Retina (tissue), 1 donor: ENCODE data around the gene FBXL7.

Experiments used
- DNase-seq: peaks from one replicate; pipeline ENCODE4 v3.0.0-alpha.2; 2016

FBXL7 gene

DNA sequence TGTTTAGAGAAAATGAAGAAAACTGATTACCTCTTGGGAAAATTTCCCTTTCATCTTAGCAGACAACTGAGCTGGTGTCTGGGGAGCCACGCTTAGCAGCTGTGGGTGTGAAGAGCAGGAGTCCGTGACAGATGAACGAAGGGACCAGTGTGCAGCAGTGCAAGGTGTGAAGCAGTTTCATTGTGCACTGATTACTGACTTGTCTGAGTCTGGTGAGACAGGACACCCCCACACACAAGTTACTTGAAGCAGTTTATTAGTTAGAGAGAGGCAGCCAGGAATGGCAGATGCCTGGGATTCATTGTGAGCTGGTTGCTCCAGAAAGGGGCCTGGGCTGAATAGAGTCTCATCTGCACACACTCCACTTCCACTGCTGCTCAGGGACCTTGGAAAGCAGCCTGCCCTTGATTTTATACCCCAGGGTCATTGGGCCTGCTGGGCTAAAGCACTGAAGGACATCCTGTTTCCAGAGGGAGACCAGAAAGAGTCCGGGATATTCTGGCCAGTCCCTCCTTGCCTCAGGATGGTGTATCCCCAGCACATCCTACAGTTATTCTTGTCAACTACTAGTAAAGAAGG is 47.4 kb downstream of the FBXL7 start:
- DNase-seq = no peak

DNA sequence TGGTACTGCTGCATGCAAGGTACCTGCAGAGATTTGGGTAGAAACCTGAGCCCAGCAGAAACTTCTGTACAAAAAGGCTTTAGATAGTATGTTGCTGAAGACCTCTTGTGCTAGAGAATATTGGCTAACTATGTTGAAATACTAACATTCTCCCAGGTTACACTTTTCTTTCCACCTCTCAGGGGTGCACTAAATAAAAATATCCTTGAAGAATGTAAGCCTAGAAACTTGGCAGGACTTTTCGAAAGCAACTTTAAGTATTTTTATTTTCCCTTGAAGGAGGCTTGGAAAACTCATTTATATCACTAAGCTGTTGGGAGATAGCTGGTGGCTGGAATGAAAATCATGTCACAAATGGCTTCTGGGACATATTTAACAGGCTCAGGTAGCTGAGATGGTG is 50.0 kb downstream of the FBXL7 start:
- no peak for DNase-seq

DNA sequence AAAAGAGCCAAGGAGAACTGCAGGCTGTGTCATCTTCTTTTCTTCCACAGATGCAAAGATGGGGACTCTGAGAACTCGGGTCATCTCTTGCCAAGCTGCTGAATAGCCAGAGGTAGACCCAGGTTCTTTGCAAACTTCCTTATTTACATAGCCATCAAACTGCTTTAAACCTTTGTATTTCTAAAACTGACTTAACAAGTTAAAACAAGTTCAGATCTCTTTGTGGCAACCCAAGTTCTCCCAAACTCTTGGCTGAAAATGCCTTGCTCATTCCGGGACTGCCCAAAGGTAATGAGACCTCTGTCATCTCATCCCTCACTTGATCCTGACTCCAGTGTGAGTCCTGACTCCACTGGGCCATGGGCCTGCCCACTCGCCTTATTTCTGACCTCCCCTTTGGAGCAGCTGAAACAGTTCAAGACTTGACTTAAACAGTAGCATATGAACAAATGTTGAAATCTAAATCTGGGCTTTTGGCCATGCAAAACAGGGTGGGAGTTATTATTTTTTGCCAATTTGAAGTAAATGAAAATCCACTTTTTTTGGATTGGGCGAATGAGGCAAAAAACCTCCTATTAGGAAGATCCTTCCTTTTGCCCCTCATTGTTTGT is 50.6 kb downstream of the FBXL7 start:
- DNase-seq = no peak

DNA sequence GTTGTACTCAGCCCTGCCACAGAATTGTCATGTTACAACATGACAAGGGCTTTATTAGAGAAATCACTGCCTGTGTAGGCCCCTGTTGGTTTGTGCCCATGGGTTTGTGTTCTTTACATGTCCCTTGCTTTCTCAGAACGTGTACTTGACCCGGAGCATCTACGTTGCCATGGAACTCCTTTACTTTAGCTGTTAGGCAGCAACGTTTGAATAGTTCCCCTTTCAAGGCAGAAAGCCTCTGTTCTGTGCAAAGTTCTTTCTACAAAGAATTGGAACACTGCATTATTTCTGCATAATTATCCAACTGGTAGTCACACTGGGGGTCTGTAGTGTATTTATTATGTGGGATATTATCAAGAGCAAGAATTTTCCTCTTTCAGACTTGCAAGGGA is 51.1 kb downstream of the FBXL7 start:
- no peak for DNase-seq

DNA sequence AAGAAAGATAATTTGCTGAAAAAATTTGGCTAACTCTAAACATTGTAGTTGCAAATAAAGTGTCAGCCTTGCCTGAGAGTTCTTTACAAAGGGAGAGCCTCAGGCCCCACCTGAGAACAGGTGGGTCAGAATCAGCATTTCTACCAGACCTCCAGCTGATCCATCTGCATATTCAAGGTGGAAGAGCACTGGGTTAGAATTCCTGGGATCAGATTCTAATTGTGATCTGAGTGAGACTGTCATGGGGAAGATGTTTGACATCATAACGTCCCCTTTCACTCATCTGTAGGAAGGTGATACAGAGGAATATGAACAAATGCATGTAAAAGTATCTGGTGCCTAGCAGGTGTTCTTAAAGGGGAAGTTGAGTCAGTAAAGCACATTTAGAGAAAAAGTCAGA is 54.6 kb downstream of the FBXL7 start:
- no peak for DNase-seq

DNA sequence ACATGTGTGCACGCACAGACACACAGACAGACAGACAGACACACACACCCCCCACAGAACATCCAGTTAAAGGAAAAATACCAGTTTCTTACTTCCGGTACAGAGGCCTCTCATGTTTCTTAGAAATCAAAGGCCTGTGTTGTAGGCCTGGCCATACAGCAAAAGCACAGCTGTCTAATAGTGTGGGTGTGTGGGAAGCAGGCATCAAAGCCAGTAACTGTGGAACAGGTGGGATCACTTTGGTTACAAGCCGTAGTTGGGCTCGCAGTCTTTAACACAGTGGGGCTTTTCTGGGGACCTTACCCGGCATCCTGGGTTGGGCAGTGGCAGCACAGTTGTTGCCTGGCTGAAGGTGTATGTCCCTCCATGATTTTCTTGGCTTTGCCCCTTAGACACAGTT is 55.2 kb downstream of the FBXL7 start:
- no peak for DNase-seq

DNA sequence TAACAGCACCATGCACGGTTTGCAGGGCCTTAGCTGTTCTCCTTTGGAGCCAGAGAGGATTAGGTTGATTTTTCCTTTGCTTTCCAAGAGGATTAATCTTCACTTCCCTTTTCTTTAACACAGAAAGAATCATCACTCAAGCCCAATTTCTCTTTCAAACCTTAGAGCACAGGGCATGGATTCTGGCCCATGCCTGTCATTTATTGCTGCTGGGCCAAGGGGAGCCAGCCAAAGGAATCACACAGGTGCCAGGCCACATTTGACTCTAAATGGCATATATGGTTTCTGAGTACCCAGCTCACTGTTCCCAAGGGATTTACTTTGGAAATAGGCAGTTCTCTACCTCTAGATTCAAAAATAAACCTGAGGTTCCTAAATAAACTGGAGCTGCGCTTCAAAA is 58.3 kb downstream of the FBXL7 start:
- DNase-seq = no peak

DNA sequence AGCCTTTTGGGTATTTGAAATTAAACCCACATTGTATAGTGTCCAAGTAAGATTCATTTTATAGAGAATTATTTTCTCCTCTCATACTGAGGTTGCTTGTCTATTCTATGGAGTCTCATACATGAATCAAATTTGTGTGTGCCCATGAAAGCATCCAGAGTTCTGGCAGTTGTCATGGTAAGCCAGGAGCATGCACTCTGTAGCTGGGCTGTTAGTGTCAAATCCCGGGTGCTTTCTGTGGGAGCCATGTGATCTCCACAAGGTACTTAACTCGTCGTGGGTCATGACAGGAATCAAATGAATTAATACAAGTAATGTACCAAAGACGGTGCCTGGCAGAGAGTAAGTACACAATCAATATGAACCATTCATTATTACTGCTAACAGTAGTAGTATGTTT is 58.7 kb downstream of the FBXL7 start:
- no peak for DNase-seq

DNA sequence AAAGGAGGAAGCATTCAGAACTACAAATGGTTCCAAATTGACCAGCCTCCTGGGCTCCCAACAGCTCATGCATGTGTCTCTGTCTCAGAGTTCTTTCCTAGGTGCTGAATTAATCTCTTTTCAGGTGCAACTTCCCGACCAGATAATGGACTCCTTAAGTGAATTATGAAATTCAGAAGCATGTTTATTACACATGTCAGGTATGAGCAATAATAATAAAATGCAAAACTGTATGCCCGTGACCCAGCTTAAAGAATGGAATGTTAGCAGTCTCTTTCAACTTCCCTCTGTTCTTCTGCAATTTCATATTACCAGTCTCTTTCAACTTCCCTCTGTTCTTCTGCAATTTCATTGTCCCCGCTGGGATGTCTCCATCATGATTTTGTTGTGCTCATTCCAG is 60.4 kb downstream of the FBXL7 start:
- DNase-seq = no peak

DNA sequence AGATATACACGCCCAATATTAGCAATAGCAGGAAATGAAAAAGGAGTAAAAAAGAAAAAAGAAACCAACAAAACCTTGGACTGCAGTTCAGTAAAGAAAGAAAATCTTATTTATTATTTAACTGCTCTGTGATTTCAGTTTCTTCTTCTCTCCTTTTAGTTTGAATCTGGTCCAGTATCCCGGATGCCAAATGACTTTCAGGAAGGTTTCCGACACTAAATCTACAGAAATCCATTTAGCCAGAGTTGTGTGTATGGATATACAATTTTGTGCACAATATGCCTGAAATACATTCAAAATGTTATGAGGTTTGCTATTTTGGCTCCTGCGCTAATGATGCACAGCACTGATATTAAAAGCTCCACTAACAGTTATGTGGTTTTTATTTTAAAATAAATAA is 64.5 kb downstream of the FBXL7 start:
- DNase-seq = no peak

DNA sequence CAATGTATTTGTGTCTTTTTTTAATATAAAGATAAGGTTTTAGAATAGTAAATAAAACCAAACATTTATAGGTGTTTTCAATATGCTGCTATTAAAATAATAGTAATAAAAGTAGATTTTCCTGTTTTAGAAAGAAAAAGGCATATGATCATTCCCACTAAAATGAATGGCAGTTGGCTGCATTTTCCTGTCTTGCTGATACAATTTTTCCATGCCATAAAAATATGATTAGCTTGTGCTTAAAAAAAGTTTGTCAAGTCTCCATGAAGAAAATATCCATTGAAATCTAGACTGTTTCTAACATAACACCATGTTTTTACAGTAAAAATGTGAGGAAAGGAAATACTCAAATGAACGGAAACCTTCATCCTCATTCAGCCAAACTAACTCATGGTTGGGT is 65.0 kb downstream of the FBXL7 start:
- no peak for DNase-seq

DNA sequence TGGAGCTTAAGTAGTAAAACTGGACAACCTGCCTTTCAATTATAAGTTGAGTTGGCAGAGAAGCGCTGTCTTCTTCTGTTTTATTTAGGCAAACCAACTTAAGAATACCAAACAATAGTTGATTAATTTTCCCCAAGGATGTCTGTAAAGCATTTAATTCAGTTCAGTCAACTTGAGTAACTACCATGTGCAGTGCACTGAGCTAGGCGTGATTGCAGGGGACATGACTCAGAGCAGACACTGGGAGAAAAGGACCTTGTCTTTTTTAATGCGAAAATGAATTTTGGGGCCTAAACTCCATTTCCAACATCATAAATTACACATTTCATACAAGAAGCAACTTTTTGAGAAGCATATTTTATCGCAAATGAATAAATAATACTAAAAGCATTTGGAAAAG is 66.3 kb downstream of the FBXL7 start:
- DNase-seq = no peak

DNA sequence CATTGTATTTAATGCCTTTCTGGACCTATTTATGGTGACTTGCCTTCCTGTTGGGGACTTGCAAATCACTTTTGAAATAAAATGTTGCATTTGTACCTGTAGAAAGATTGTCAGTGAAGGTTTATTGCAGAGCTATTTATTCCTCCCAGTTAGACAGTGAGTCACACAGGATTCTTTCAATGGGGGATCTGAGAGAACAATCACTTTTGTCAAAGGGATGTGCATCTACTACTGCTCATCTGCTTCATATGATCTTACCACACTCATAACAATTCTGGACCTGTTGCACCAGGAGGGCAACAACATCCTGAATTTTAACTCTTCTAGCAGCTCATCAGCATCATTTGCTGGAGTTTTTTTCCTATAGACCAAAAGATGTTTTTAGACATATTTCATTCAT is 66.8 kb downstream of the FBXL7 start:
- DNase-seq = no peak

DNA sequence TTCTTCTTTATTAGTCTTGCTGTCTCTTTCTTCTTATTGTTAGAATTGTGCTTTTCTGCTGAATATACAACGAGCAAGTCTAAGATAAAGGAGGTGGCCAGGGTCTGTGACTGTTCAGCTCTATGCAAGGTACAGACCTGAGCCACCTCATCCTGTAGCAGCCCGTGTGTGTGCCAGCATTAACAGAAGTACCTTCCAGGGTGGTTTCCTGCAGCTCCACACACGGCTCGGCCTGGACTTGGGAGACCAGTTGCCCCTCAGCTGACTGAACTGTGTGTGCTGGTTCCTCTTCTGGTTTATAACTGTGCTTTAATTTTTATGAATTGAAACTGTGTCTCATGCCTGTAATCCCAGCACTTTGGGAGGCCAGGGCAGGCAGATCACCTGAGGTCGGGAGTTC is 70.5 kb downstream of the FBXL7 start:
- no peak for DNase-seq

DNA sequence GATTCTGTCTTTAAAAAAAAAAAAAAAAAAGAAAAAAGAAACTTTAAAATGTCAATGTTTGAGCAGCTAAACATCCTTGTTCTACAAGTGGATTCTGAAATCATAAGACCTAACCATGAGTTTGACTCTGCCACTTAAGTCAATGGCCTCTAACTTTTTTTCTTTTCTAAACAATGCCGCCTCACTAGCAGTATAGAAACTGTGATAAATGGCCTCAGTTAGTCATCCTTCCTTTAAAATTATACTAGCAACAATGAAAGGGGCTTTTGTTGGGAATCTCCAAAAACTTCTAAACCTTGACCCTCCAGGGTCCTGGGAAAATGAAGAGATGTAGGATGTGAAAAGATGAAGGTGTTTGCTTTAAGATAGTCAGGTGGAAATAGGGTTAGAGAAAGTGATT is 71.1 kb downstream of the FBXL7 start:
- DNase-seq = no peak

DNA sequence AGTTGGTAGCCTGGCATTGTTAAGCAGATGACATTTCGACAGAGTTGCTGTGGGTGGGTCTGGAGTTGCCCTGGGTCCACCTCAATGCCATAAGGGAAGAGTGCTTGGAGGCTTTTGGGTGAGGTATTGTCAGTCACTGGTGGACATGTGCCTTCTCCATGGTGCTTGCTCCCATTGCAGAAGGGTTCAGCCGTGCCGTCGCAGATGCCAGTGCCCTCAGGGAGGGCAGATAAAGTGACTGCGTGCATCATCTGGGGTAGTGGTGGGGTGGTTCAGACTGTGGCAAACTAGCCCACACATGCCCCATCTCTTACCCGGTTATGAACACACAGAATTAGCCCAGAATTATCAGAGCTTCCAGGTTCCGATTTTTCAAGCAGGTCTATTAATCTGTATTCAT is 71.6 kb downstream of the FBXL7 start:
- no peak for DNase-seq

DNA sequence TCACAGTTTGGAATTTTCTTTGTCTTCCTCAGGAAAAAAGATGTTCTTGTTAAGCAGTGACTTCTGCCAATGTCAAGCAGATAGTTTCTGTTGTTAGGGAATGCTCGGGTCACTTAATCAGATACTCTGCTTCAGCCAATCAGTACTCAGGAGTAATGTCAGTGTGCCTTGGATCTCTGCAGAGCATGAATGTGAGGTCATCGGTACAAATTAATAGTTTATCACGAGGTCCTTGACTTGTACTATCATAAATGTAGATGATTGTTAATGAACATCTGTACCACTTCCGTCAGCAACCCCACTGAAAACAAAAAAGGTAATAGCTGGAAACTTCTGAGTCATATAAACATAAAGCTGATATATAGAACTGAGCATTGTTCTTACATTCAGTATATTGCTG is 73.6 kb downstream of the FBXL7 start:
- DNase-seq = no peak

DNA sequence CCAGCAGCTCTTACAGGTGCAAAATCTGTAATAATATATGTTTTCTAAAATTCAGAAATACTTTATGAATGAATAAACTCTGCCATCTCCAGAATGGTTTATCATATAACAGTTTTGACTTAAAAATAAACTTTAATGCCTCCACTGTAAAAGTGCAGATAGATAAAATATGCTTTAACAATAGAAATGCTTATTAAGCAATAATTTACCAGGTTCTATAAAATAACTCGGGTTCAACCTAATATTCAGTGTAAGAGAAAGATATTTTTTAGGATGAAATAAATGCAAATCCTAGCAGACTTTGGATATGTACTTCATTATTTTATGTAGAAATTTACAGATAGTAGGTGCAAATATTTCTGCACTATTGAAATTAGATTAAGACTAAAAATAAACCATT is 74.1 kb downstream of the FBXL7 start:
- DNase-seq = no peak

DNA sequence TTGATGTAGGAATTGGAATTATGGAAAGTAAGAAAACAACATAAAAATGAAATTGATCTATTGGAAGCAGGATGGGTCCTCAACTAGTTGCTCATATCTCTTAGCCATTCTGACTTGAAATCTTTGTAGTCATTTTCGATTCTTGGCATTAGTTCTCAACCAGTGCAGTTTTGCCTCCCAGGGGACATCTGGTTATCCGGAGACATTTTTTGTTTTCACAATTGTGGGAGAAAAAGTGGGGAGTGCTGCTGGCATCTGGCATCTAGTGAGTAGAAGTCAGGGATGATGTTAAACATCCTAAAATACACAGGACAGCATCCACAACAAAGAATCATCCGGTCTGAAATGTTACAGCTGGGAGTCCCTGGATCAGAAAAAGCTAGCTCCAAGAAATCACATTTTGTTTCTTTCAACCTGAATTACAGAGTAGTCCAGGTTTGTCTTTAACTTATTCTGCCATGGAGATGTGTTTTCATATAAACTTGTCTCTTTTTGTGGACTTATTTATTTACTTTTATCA is 74.9 kb downstream of the FBXL7 start:
- DNase-seq = no peak

DNA sequence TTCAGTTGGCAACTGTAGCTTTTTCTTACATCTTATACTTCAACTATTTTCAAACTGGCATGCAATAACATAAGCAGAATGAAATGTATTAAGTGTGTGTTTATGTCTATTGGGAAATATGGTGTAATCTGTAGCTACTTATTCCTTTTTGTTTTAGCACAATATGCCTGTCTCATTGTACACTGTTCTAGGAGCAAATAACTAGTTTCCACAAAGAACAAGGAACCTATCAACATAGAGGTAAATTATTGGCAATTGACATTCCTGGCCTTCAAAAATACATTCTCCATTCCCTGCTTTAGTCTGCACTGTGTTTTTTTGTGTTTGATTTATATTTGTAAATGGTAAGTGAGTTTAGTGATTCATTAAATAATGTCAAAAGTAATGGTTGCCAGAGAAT is 75.7 kb downstream of the FBXL7 start:
- no peak for DNase-seq

DNA sequence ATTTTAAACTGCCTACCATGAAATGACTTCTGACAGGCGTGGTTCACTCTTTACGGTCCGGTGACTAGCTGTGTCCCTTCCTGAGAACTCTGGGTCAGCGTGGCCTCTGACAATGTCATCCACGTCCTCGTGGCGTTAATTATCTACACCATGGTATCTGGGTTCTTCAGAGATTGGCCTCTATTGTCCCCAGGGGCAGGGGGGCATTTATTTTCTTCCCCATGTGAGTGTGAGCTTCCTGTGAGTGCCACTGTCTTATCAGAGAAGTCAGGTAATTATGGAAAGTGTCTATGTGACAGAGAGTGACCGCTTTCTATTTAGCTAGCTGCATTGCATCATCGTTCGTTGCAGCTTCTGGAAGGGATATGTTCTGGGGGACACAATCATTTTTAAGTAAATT is 77.2 kb downstream of the FBXL7 start:
- peak; percentile 85 for DNase-seq

DNA sequence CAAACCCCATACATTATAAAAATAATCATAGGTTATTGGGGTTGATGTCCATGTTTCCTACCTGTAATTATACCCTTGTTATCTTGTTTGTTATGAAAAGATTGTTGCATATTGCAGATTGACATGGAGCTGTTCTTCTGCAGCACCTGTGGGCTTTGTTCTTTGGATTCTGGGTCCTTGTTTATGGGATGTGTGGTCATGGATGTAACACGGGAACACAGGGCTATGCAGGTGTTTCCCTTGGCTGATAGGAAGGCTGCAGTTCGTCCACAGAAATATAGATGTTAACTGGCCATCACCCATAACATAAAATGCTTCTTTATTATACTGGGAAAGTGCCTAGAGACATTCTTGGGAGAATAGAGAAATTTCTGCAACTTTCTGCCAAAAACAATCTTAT is 77.9 kb downstream of the FBXL7 start:
- no peak for DNase-seq

DNA sequence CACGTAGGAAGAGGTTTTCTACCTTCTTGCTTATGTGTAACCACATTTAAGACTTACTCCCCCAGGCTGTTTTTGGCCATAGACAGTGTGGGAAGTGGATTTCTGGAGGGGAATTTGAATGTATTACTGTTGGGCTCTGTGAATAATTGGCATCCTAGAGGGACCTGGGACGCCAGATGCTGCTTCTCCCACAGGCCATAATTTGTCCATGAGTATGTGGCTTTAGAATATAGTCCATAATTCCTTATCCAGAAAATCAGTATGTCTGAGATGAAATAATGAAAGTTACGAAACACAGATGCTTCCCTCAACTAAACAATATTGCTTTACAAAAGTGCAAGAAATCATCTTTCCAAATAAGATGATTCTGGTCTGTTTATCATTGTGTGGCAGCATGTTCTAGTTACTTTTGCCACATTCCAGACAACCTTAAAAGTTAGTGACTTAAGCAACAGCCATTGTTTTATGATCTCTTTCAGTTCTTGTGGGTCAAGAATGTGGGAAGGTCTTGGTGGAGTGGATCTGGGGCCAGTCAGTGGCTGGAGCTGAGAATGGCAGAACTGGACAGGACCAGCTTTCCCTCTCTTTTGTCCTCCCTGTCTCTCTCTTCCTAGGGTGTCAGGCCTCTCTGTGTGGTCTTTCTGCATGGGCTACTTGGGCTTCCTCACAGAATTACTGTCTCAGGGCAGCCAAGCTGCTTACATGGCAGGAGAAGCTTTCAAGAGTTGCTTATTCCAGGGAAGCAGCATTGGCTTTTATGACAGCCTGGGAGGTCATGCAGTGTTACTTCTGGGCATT is 79.4 kb downstream of the FBXL7 start:
- DNase-seq = no peak

DNA sequence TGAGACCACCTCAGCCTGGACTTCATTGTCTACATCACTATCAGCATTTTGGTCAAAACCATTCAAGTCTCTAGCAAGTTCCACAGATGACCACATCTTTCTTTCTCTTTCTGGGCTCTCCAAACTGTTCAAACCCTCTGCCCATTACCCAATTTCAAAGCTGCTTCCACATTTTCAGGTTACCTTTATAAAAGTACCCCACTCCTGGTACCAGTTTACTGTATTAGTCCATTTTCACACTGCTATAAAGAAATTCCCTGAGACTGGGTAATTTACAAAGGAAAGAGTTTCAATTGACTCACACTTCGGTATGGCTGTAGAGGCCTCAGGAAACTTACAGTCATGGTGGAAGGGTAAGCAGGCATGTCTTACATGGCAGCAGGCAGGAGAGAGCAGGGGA is 84.5 kb downstream of the FBXL7 start:
- DNase-seq = no peak

DNA sequence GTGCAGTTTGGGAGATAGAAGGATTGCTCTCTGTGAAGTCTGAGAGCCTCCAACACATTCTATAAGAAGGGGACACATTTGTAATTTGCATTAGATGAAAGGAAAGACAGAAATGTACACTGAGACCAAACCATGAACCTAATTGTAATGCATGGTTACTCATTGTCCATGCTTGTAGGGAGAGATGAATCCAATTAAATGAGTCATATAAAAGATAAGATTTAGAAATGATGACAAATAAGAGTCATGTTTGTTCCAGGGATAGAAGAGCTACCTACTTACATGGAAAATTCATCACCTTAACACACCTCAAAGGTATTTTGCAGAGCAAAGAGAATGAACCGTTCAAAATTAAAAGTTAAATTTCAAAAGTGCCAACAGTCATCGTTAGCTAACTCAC is 85.1 kb downstream of the FBXL7 start:
- no peak for DNase-seq
